Hematopoietic multipotent progenitor cell (in vitro differentiated cells): Measurements from ENCODE around the gene ASIC4. TPM values are rescaled to one million over a fixed set of nuclear protein-coding genes. Genes with fewer than 3 reads are reported as not detected.

Experiments
- DNase-seq, 3 donors: peaks; one replicate each; pipeline ENCODE4 v3.0.0-alpha.2; 2011 to 2015; ENCODE audit warnings: low read depth in 2 of 3, low spot score in 2 of 3
- total RNA-seq: library from RNA; depleted of rRNA; stranded (reverse); fragments of >200 nt; gene quantifications from one replicate; pipeline ENCODE4 v1.2.3, GENCODE V29; 2012

The ASIC4 gene, protein sequence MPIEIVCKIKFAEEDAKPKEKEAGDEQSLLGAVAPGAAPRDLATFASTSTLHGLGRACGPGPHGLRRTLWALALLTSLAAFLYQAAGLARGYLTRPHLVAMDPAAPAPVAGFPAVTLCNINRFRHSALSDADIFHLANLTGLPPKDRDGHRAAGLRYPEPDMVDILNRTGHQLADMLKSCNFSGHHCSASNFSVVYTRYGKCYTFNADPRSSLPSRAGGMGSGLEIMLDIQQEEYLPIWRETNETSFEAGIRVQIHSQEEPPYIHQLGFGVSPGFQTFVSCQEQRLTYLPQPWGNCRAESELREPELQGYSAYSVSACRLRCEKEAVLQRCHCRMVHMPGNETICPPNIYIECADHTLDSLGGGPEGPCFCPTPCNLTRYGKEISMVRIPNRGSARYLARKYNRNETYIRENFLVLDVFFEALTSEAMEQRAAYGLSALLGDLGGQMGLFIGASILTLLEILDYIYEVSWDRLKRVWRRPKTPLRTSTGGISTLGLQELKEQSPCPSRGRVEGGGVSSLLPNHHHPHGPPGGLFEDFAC
- total RNA-seq = 0.27 TPM

GRCh38 chr2:219514196-219514761 lies at the start of gene ASIC4:
Gene ASIC4 (plus strand): TSS chr2:219514482. CDS start chr2:219514725, 243 bp downstream.
- DNase-seq = peak in 2 of 3 donors; percentile 82 to 91

- DNase-seq = no peak
These were observed 48.4 kb upstream of the ASIC4 start for GRCh38 chr2:219465659-219466561.

- DNase-seq = no peak
These were observed 47.2 kb upstream of the ASIC4 start for GRCh38 chr2:219466816-219467735.

DNA sequence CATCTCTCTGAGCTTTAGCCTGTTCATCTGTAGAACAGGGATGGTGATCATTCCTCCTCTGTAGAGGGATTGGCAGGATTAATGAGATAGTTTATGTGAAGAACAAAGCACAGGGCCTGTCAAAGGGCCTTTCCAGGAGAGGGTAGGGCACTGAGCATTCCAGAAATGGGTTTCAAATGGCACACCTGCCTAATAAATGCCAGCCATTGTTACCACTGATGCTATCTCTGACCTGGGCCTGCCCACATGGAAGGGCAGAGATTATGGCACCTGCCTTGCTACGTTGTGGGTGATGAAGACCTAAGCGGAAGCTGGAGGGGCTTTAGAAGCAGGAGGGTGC lies 46.6 kb upstream of the ASIC4 start:
- DNase-seq = no peak

DNA sequence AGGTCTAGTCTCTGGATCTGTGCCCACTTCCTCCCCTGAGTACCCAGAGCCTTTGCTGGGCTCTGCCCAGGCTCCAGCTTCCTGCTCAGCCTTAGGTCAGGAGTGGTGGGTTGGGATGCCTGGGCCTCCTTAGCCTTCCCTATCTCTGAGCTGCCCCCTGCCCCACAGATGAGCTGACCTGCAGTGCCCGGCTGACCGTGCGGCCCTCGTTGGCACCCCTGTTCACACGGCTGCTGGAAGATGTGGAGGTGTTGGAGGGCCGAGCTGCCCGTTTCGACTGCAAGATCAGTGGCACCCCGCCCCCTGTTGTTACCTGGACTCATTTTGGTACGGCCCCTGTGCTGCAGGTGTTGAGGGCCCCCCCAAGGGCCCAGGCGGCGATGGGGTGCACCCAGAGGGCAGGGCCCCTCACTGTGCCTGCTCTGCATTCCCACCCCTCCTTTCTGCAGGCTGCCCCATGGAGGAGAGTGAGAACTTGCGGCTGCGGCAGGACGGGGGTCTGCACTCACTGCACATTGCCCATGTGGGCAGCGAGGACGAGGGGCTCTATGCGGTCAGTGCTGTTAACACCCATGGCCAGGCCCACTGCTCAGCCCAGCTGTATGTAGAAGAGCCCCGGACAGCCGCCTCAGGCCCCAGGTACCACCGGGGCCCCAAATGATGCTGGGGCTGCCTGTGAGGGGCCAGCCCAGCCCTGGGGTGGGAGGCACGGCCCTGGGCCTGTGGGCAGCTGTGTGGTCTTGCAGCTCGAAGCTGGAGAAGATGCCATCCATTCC lies 45.7 kb upstream of the ASIC4 start:
- no peak for DNase-seq

- no peak for DNase-seq
These were observed 45.0 kb upstream of the ASIC4 start for GRCh38 chr2:219469186-219469724.

GRCh38 chr2:219470429-219470828 lies 43.9 kb upstream of the ASIC4 start:
- DNase-seq = no peak

GRCh38 chr2:219471476-219472371 lies 42.6 kb upstream of the ASIC4 start:
- DNase-seq = no peak

DNA sequence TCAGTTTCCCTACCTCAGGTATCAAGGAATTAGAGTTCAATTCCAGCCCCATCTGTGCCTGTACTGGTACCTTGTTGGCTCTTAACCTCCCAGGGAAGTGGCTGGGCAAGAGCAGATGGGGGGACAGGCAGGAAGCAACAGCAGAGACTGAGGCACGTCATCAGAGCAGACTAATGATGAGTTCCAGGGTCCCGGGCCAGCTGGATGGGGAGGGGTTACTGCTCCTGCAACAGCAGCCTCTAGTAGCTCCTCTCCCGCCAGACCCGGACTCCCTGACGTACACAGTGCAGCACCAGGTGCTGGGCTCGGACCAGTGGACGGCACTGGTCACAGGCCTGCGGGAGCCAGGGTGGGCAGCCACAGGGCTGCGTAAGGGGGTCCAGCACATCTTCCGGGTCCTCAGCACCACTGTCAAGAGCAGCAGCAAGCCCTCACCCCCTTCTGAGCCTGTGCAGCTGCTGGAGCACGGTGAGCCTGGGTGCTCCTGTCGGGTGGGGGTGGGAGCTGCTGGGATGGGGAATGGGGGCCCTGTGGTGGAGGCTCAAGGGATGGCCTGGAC lies 41.6 kb upstream of the ASIC4 start:
- DNase-seq = no peak

DNA sequence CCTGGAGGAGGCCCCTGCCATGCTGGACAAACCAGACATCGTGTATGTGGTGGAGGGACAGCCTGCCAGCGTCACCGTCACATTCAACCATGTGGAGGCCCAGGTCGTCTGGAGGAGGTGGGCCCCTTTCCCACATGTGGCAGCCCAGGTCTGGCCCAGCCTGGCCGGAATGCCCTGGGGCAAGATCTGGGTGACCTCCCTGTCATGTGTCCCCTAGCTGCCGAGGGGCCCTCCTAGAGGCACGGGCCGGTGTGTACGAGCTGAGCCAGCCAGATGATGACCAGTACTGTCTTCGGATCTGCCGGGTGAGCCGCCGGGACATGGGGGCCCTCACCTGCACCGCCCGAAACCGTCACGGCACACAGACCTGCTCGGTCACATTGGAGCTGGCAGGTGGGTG lies 40.8 kb upstream of the ASIC4 start:
- no peak for DNase-seq

DNA sequence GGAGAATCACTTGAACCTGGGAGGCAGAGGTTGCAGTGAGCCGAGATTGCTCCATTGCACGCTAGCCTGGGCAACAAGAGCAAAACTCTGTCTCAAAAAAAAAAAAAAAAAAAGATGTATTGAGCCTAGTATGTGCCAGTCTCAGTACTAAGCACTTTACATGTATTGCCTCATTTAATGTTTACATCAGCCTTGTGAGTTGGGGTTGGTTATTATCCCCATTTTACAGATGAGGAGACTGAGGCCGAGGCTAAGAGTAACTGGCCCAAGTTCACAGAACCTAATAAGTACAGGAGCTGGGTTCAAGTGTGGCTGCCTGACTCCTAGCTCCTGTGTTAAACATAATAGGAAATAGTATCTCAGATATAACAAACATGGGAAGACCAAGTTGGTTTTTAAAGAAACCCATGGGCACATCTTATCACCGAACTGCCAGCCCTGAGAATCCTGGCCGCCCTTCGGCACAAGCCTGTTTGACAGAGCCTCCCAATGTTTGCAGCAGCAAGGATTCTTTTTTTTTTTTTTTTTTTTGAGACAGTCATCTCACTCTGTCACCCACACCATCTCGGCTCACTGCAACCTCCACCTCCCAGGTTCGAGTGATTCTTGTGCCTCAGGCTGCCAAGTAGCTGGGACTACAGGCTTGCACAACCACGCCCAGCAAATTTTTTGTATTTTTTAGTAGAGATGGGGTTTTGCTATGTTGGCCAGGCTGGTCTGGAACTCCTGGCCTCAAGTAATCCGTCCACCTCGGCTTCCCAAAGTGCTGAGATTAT lies 39.8 kb upstream of the ASIC4 start:
- no peak for DNase-seq

- DNase-seq = no peak
These were observed 39.0 kb upstream of the ASIC4 start for GRCh38 chr2:219475278-219475677.

- DNase-seq = peak in 2 of 3 donors; percentile 43 to 63
These were observed 38.3 kb upstream of the ASIC4 start for GRCh38 chr2:219475697-219476651.

GRCh38 chr2:219476652-219477151 lies 37.6 kb upstream of the ASIC4 start:
- no peak for DNase-seq

- DNase-seq = no peak
These were observed 37.1 kb upstream of the ASIC4 start for GRCh38 chr2:219477179-219477578.

- DNase-seq = no peak
These were observed 36.5 kb upstream of the ASIC4 start for GRCh38 chr2:219477815-219478214.
